ENCODE measurements around the gene SESN3. TPM values are rescaled to one million over a fixed set of nuclear protein-coding genes. Genes with fewer than 3 reads are reported as not detected.

SESN3 gene
- total RNA-seq, 1 experiment from 2014 or later: 36.8 TPM

DNA sequence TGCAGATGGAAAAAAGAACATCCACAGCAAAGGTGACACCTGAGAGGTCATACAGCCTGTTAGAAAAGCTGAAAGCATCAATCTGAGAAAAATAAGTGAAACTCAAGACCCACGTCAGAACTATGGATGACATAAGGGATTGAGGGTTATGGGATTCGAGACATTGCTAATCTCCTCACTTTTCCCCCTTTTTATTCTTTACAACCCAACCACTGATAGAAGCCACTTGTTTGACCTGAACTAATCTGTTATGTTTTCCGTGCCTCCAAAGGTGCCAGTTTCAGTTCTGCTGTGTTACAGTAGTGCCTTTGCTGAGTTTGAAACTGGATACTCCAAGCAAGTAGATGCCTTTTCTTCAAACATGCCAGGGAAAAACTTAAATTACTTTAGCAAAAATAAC is 16.9 kb upstream of the SESN3 start:
- H2AK5ac ChIP-seq (ENCODE audit: insufficient read length, low read length): no peak overlapping the region
- H3K27me3 ChIP-seq (ENCODE audit: insufficient read depth, low read length): no peaks in the 10 kb centered on the region
- no peaks in the 10 kb centered on the region for H3K79me2 ChIP-seq (ENCODE audit: insufficient read depth, low read length)
- DNase-seq: no peak
- H2BK5ac ChIP-seq (ENCODE audit: insufficient read length, low read length): no peak overlapping the region
- no peak overlapping the region for H4K8ac ChIP-seq (replicated peaks; ENCODE audit: insufficient read length, low read depth, low read length)
- no peaks in the 10 kb centered on the region for H3K23me2 ChIP-seq (ENCODE audit: insufficient read length, low read depth, low read length, poor library complexity, severe bottlenecking)
- Mint-ChIP-seq H3K27ac (no peak overlapping the region; a peak in 1 of 7 replicates), H3K4me1 (peaks cover 59 to 60% of the 10 kb centered on the region in 2 experiments), H3K36me3 (ENCODE audit: insufficient read depth in 1 of 3, low read depth in 3 of 3) (no peaks in the 10 kb centered on the region), H3K9me3 (no peaks in the 10 kb centered on the region), H3K4me3 (no peak overlapping the region), H3K27me3 (ENCODE audit: low read depth) (no peaks in the 10 kb centered on the region)
- no peak overlapping the region for H2BK15ac ChIP-seq (ENCODE audit: low read depth, low read length)
- H4K5ac ChIP-seq (ENCODE audit: insufficient read length, low read depth, low read length): no peak overlapping the region
- no peak overlapping the region for H3K9ac ChIP-seq (ENCODE audit: extremely low read depth, insufficient read length, low read length)
- H3K79me1 ChIP-seq (ENCODE audit: insufficient read depth, low read depth, low read length, poor library complexity, severe bottlenecking): no peaks in the 10 kb centered on the region
- no peak overlapping the region for H2BK120ac ChIP-seq (ENCODE audit: low read depth, low read length, poor library complexity, severe bottlenecking)
- H3K14ac ChIP-seq (ENCODE audit: insufficient read depth, low read length): no peak overlapping the region
- H3K23ac ChIP-seq (ENCODE audit: insufficient read length, low read depth, low read length): no peak overlapping the region
- H4K91ac ChIP-seq (ENCODE audit: insufficient read length, low read depth, low read length): no peak overlapping the region
- no peak overlapping the region for H3K27ac ChIP-seq (ENCODE audit: insufficient read length, low read depth, low read length)
- H3K9me3 ChIP-seq (ENCODE audit: control insufficient read depth, low read depth, low read length): no peaks in the 10 kb centered on the region
- no peak overlapping the region for H3K18ac ChIP-seq (ENCODE audit: insufficient read length, low read depth, low read length)
- WGBS (ENCODE audit: extremely low coverage, insufficient read length, low lambda C conversion rate): no CpG with 5 or more reads among the region's 3 CpGs
- no peak overlapping the region for H3T11ph ChIP-seq (ENCODE audit: low read length)
- H2BK20ac ChIP-seq (ENCODE audit: low read depth, low read length, poor library complexity, severe bottlenecking): no peak overlapping the region
- H2BK12ac ChIP-seq (ENCODE audit: insufficient read length, low read depth, low read length): no peak overlapping the region
- H3K4me2 ChIP-seq (ENCODE audit: insufficient read depth, insufficient read length, low read length): no peak overlapping the region
- no peak overlapping the region for H2AFZ ChIP-seq (ENCODE audit: low read length)
- H3K4ac ChIP-seq (ENCODE audit: low read depth, low read length): no peak overlapping the region
- TF ChIP-seq, protein P1, sequence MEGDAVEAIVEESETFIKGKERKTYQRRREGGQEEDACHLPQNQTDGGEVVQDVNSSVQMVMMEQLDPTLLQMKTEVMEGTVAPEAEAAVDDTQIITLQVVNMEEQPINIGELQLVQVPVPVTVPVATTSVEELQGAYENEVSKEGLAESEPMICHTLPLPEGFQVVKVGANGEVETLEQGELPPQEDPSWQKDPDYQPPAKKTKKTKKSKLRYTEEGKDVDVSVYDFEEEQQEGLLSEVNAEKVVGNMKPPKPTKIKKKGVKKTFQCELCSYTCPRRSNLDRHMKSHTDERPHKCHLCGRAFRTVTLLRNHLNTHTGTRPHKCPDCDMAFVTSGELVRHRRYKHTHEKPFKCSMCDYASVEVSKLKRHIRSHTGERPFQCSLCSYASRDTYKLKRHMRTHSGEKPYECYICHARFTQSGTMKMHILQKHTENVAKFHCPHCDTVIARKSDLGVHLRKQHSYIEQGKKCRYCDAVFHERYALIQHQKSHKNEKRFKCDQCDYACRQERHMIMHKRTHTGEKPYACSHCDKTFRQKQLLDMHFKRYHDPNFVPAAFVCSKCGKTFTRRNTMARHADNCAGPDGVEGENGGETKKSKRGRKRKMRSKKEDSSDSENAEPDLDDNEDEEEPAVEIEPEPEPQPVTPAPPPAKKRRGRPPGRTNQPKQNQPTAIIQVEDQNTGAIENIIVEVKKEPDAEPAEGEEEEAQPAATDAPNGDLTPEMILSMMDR (conservative IDR thresholded peaks at IDR 0.05): no peak
- H3K4me1 ChIP-seq (ENCODE audit: insufficient read depth, low read length): peaks cover 14% of the 10 kb centered on the region
- H4K20me1 ChIP-seq (ENCODE audit: control insufficient read depth, insufficient read depth, insufficient read length): no peaks in the 10 kb centered on the region
- H3K56ac ChIP-seq (ENCODE audit: insufficient read length, low read depth, low read length): no peak overlapping the region

Data from H9 (cell line).